Measurements from ENCODE around the gene DPH6.
A peak's percentile ranks its signal among the peaks of the same experiment; 100 is the strongest.
"Not testable (repeated sequence)": the region's sequence is repeated elsewhere in the genome, so short reads cannot be mapped to it uniquely, and the experiment has no call there.

Gene DPH6

GRCh38 chr15:35485411-35485810 lies 60.6 kb downstream of the DPH6 start:
- no peak for DNase-seq (ENCODE audit: low read depth in 2 of 2)

DNA sequence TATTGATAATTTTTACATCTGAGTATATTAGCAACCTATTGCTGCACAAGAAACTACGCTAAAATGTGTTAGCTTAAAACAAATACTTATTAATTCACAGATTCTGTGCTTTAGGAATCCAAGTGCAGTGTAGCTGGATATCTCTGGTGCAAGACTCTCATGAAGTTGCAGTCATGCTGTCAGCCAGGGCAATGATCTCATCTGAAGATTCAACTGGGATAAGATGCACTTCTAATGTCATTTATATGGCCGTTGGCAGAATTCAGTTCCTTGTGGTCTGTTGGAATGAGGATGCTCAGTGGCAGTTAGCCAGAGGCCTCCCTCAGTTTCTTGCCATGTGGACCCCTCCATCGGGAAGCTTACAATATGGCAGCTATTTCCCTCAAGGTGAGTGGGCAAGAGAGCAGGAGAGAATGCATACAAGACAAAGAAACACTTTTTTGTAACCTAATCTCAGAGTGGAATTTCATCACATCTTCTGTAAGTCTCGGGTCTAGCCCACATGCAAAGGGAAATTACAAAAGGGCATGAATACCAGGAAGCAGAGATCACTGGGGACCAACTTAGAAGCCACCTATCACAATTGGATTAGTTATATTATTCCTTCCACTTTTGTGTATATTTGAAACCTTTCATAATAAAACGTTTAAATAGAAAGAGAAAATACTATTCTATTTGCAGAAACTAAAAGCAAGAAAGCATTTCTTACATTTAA lies 61.6 kb downstream of the DPH6 start:
- no peak for DNase-seq (ENCODE audit: low read depth in 2 of 2)

- peak; percentile 17 to 23 for DNase-seq (ENCODE audit: low read depth in 2 of 2)
These were observed 64.0 kb downstream of the DPH6 start for GRCh38 chr15:35481992-35482391.

GRCh38 chr15:35481064-35481463 lies 64.9 kb downstream of the DPH6 start:
- no peak for DNase-seq (ENCODE audit: low read depth in 2 of 2)

GRCh38 chr15:35479423-35479822 lies 66.5 kb downstream of the DPH6 start:
- no peak for DNase-seq (ENCODE audit: low read depth in 2 of 2)

GRCh38 chr15:35477312-35478262 lies 68.4 kb downstream of the DPH6 start:
- no peak for DNase-seq (ENCODE audit: low read depth in 2 of 2)

GRCh38 chr15:35471024-35471423 lies 74.9 kb downstream of the DPH6 start:
- no peak for DNase-seq (ENCODE audit: low read depth in 2 of 2)

DNA sequence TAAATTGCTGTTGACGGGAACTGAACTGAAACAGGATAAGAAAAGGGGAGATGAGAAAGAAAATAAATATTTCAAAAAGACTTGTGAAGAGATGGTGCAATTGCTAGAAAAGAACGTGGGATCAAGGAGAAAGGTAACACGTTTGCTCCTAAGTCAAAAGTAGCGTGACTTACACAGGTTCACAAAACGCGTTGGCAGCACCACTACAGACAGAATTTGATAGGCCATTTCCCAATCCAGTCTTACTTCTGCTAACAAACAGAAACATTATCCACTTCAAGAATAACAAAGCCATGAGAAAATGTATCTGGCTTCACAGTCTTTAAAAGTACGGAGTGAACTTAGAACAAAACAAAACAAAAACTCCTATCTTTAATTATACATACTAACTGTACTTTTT lies 75.5 kb downstream of the DPH6 start:
- DNase-seq (ENCODE audit: low read depth in 2 of 2), result no peak

- no peak for DNase-seq (ENCODE audit: low read depth in 2 of 2)
These were observed 79.5 kb downstream of the DPH6 start for GRCh38 chr15:35466476-35466875.

GRCh38 chr15:35465783-35466182 lies 80.2 kb downstream of the DPH6 start:
- no peak for DNase-seq (ENCODE audit: low read depth in 2 of 2)

DNA sequence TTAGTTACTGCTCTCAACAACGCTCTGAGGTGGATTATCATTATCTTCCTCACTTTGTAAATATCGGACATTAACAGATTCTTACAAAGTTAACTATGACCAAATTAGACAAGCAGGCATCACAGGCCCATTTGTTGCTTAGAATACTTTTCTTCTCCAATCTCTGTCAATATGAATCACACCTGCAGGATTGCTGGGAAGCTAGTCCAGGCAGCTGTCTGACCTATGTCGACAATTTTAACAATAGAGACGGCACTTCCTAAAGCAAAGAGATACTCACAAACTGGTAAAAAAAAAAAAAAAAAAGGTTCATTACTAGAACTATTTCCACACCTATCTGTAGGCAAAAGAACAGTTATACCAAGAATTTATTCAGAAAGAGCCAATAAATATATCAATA lies 85.3 kb downstream of the DPH6 start:
- DNase-seq (ENCODE audit: low read depth in 2 of 2), result no peak

- no peak for DNase-seq (ENCODE audit: low read depth in 2 of 2)
These were observed 87.6 kb downstream of the DPH6 start for GRCh38 chr15:35458176-35458856.

DNA sequence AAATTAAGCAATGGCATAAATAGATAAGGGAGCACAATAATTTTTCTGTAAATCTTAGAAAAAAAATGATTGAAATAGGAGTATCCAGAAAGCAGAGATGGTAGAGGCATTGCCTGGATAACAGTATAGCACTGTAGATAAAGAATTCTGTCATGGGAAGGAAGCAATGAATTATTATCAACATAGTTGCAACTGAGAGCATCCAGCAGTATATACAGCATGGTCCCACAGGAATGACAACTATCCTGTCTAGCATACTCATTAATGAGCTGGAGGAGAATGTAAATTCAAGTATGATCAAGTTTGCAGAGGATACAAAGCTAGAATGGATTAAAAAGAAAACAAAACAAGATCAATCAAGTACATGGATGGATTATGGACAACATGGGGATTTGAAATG lies 90.8 kb downstream of the DPH6 start:
- DNase-seq (ENCODE audit: low read depth in 2 of 2), result peak in 1 of 2 experiments; percentile 34

DNA sequence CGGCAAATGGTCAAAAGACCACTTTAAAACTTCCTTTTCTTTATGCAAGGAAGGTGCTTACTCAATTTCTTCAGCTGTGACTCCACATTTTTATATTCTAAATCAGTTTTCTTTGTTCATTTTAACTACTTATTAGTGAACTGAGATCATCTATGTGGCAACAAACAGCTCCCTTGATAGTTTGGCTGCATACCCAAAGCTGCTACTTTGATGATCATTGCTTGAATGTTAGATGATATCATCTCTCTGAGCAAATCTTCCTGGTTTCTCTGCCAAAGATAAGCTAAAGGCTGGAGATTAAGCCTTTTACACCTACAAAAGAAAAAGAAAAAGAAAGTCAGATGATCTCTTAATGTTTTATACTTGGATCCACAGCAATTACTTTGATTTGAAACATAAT lies 95.5 kb downstream of the DPH6 start:
- peak in 1 of 2 experiments; percentile 51 for DNase-seq (ENCODE audit: low read depth in 2 of 2)

GRCh38 chr15:35448294-35448693 lies 97.7 kb downstream of the DPH6 start:
- no peak for DNase-seq (ENCODE audit: low read depth in 2 of 2)

GRCh38 chr15:35445891-35446290 lies 100.1 kb downstream of the DPH6 start:
- DNase-seq (ENCODE audit: low read depth in 2 of 2), result no peak

DNA sequence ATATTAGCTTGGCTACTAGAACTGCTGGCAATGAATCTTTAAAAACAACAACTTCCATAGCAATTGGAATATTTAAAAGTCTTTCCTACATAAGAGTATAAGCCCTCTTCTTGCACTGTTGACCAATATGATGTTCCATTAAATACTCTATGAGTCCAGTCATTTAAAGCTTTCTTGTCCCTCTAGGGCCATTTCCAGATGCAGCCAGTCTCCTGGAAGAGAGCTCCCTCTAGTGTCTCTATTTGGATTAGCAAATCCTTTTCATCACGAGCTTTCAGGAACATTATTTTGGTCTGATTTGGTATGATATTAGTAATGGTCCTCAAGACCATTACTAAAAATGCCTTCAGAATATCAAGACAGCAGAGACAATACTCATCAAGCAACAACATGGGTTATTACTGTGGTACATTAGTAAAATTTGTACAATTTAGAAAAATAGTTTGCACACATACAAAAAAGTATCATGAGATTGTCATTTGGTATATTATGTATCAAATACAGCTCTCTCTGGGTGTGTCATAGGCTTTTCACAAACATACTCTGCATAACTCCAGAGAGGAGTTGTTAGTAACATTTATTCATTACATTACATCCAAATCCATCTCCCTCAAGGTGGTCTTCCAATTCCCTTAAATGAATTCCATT lies 101.3 kb downstream of the DPH6 start:
- DNase-seq (ENCODE audit: low read depth in 2 of 2), result no peak

DNA sequence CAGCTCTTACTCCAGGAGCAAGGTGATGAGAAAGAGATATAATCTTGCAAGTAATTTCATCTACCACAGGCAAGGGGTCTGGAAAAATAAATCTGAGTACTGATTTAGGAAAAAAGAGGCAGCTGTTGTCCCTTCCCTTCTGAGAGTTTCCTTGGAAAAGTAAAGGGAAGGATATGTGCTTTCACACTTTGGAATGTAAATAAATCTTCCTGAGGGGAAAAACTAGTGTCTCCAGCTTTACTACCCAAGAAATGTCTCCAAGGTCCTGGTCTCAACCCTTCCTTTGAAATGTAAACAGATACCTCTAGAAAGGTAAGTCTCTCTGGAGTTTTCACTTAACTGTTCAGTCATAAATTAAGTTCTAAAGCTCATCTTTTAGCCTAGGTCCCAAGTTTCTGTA lies 102.6 kb downstream of the DPH6 start:
- no peak for DNase-seq (ENCODE audit: low read depth in 2 of 2)

DNA sequence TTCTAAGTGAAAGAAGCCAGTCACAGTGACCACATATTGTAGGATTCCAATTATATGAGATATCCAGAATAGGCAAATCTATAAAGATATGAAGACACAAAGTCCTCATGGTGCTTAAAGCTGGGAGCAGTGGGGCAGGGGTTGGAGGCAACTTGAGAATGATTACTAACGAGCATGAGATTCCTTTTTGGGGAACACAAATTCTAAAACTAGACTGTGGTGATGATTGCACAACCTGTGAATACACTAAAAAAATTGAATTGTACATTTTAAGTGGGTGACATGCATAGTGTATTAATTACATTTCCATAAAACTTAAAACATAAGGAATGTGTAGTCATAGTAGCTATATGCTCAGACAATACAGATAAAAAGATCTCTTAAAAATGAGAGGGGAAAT lies 103.2 kb downstream of the DPH6 start:
- no peak for DNase-seq (ENCODE audit: low read depth in 2 of 2)

DNA sequence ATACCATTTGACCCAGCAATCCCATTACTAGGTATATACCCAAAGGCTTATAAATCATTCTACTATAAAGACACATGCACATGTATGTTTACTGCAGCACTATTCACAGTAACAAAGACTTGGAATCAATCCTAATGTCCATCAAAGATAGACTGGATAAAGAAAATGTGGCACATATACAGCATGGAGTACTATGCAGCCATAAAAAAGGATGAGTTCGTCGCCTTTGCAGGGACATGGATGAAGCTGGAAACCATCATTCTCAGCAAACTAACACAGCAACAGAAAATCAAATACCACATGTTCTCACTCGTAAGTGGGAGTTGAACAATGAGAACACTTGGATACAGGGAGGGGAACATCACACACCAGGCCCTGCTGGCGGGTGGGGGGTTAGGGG lies 104.7 kb downstream of the DPH6 start:
- not testable (repeated sequence) for DNase-seq (ENCODE audit: low read depth in 2 of 2)

GRCh38 chr15:35440265-35440664 lies 105.7 kb downstream of the DPH6 start:
- DNase-seq (ENCODE audit: low read depth in 2 of 2), result no peak

DNA sequence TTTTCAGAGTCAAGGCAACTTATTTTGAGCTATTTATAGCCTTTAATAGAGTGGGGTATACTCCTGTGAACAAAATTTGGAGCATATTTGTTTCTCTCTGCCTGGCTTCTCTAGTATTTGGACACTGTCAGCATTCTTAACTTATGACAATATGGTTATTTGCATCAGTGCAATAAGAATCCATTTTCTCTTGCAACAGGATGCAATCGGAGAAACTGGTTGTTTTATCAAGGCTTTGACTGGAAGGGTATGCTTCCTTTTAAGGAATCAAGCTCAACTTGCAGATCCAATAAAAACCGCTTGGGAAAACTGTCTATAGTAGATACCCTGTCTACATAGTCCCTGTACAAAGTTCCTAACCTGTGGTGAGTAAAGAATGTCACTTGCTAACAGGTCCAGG lies 106.7 kb downstream of the DPH6 start:
- peak; percentile 89 to 93 for DNase-seq (ENCODE audit: low read depth in 2 of 2)

Measured in fibroblast of skin of left biceps (primary cell).